ES-I3 (cell line): Measurements from ENCODE around the gene GRID1.

Experiments used
- H3K36me3 ChIP-seq: 2 replicates; pipeline ENCODE4 v1.6.1; 2013; ENCODE audit warnings: mild to moderate bottlenecking, low read length, control low read depth, moderate library complexity; ENCODE audit not compliant: insufficient read depth
- H3K4me1 ChIP-seq: 2 replicates; pipeline ENCODE4 v1.6.1; 2013; ENCODE audit warnings: mild to moderate bottlenecking, control low read depth, low read length; ENCODE audit not compliant: insufficient read depth
- H3K9ac ChIP-seq: 2 replicates; pipeline ENCODE4 v1.6.1; 2013; ENCODE audit warnings: low read depth, mild to moderate bottlenecking, low read length, moderate library complexity
- H3K9me3 ChIP-seq: 2 replicates; pipeline ENCODE4 v1.6.1; 2013; ENCODE audit warnings: mild to moderate bottlenecking, low read length, moderate library complexity; ENCODE audit not compliant: control insufficient read depth, insufficient read depth

Gene GRID1

DNA sequence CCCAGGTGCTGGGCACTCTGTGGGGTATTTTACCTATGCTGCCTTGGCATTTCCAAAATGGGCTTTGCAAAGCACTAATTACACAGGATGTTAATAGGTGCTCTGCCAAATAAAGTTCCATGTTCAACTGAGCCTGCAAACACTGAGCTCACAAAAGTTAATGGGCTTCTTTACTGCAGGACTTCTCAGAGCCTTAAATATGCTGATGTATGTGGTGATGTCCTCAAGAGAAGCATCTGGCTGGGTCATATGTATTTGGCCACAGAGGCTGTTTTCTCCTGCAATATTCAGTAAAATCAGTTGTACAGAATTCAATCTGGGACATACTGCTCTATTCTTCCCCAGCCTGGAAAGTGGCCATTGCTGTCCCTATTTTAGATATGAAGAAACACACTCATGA, 31.3 kb downstream of the GRID1 start:
- Histone ChIP-seq H3K9ac (no peak overlapping the region), H3K4me1 (no peaks in the 10 kb centered on the region; the same call in 1 of the 2 replicates), H3K36me3 (no peaks in the 10 kb centered on the region), H3K9me3 (no peaks in the 10 kb centered on the region)

GRCh38 chr10:86334488-86335085, 32.0 kb downstream of the GRID1 start:
- Histone ChIP-seq H3K4me1 (no peaks in the 10 kb centered on the region), H3K9me3 (no peaks in the 10 kb centered on the region), H3K36me3 (no peaks in the 10 kb centered on the region), H3K9ac (no peak overlapping the region)

GRCh38 chr10:86333826-86334487, 32.6 kb downstream of the GRID1 start:
- Histone ChIP-seq H3K9ac (no peak overlapping the region), H3K4me1 (no peaks in the 10 kb centered on the region), H3K9me3 (no peaks in the 10 kb centered on the region), H3K36me3 (no peaks in the 10 kb centered on the region)

DNA sequence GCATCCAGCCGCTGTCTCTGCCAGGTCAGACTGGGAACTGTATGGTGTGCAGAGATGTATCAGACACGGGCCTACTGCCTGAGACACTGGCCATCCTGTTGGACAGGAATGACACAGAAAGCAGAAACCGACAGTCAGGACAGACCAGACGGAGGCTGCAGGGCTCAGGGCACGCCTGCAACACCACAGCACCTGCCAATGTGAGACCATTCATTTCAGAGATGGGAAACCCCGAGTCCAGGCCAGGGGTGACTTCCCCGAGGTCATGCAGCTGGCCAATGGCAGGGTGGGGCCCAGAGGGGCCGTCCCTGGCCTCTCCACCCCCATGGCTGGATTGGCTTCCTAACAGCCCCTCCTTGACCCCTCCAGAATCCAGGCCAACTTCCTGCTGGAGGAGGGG, 34.7 kb downstream of the GRID1 start:
- Histone ChIP-seq H3K9me3 (no peaks in the 10 kb centered on the region), H3K36me3 (no peaks in the 10 kb centered on the region), H3K9ac (no peak overlapping the region), H3K4me1 (no peaks in the 10 kb centered on the region)

GRCh38 chr10:86330778-86331763, 35.5 kb downstream of the GRID1 start:
- no peaks in the 10 kb centered on the region for H3K4me1 ChIP-seq
- no peaks in the 10 kb centered on the region for H3K36me3 ChIP-seq
- H3K9ac ChIP-seq, result no peak overlapping the region
- no peaks in the 10 kb centered on the region for H3K9me3 ChIP-seq

DNA sequence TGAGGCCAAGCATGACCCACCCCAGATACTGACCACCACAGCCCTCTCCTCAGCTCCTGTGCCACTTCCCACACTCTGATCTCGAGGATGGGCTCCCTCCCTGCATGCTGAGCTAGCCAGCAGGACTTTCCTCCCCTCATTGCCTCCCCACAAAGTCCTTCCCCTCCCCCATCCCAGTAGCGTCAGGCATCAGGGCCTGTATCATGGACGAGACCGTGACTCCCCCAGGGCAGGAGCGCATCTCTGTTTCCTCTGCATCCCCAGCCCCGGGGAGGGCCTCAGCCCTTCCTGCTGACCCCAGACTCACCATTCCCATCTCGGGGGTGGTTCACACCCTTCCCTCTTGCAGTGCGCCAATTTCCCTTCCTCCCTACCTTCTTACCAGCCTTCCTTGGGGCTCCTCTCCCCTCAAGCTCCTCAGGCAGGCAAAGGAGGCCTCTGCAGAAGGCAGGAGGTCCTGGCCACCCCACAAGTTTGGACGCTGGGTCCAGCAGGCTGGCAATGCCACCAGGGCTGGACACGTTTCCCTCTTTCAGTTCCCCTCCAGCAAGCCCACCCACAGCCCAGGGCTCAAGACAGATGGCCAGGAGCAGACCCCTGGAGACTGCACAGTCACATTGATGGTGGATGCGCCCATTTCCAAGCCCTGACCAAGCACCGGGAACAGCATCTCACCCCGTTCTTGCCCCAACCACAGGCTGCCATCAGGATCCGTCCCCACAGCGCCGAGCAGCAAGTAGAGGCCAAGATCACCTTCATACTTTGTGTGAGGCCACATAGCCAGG, 36.5 kb downstream of the GRID1 start:
- H3K4me1 ChIP-seq, result no peaks in the 10 kb centered on the region
- no peaks in the 10 kb centered on the region for H3K9me3 ChIP-seq
- H3K9ac ChIP-seq, result no peak overlapping the region
- H3K36me3 ChIP-seq, result no peaks in the 10 kb centered on the region

DNA sequence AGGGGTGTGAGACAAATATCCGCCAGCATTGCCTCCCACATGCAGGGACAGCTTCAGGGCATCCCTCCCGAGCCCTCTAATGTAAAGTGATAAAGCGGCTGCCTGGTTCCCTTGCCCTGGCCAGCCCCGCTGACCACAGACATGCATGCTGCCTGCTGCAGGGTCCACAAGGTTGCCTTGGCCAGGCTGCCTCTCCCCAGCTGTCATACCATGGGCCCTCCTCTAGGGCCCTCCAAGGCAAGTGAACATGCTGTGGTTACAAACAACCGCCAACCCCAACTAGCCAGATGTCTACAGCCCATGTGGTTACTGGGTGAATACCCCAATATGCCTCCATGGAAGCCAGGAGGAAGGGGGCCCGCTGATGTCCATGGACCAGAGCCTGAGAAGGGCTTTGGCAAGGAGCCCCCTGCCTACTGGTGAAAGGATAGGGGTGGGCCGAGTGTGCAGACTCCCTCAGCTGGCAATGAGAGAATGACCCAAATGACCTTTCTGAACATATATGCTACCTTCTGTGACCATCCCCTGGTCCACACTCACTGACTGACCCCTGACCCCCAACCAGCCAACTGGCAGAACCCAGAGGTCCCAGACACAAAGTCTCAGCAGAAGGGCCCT, 37.4 kb downstream of the GRID1 start:
- Histone ChIP-seq H3K36me3 (no peaks in the 10 kb centered on the region), H3K9ac (no peak overlapping the region), H3K9me3 (no peaks in the 10 kb centered on the region), H3K4me1 (no peaks in the 10 kb centered on the region)

DNA sequence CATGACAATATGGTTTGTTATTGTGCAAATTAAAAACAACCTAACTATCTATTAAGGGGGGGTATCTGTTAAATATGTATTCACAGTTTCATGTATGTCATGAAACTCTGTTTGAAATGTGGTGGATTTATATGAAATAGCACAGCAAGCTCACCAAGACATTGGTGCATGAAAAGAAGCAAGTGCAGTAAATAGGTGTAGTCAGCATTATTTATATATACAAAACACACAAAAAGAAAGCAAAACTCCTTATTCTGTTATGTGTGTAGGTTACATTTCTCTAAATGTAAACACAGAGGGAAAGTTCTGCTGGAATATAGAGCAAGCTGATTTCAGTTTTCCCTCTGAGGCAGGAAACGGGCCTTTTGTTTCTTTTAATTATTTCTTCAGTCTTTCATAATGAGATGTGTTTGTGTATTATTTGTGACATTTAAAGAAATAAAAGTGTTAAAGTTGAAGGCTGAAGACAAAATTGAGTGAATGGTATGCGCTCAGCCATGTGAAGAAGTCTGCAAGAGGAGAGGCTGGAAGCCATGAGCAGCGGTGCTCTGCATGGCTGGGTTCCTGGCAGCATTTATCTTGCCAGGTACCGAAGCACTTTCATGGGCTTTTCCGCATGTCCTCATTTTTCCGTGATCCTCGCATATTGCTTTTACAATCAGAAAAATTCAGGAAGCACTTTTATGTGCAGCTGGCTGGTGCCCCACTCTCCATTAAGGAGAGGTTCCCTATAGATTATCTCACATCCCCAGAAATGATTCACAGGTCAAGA, 38.5 kb downstream of the GRID1 start:
- no peaks in the 10 kb centered on the region for H3K4me1 ChIP-seq
- H3K36me3 ChIP-seq, result no peaks in the 10 kb centered on the region
- H3K9me3 ChIP-seq, result no peaks in the 10 kb centered on the region
- no peak overlapping the region for H3K9ac ChIP-seq

GRCh38 chr10:86325158-86325557, 41.4 kb downstream of the GRID1 start:
- Histone ChIP-seq H3K36me3 (no peaks in the 10 kb centered on the region), H3K9me3 (no peaks in the 10 kb centered on the region), H3K4me1 (no peaks in the 10 kb centered on the region), H3K9ac (no peak overlapping the region)

DNA sequence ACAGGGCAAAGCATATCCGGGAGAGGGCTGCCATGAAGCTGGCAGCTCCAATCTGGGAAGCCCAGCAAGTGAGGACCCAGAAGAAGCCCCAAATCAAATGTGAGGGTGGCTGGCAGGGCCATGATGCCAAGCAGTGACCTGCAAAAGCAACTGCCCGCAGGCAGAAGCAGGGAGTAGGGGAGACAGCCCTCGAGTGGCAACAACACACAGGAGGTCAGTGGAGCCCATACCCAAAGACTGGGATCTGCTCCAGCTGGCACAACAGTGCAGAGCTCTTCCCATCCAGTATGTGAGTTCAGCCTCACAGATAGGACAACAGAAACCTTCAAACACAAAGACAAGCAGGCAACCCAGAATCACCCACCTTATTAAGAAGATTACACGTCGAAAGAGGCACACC, 45.0 kb downstream of the GRID1 start:
- Histone ChIP-seq H3K4me1 (no peaks in the 10 kb centered on the region), H3K36me3 (no peaks in the 10 kb centered on the region), H3K9ac (no peak overlapping the region), H3K9me3 (no peaks in the 10 kb centered on the region)

DNA sequence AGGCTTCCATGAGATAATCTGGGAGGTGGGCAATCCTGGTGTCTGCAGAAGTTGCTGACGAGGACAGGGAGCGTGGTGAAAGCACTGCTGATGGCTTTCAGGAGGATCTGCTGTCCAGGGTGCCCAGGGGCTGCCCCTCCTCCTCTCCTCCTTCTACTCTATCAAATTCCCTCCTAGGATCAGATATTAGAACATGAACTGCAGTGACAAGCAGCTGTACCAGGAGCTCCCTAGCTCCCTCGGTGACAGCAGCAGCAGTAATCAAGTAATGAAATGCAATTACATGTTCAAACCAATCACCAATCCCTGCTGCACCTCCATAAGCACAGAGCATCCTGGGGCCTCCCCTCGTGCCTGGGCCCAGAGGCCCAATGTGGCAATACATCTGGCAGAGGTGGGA, 46.9 kb downstream of the GRID1 start:
- no peaks in the 10 kb centered on the region for H3K4me1 ChIP-seq
- H3K9ac ChIP-seq, result no peak overlapping the region
- H3K36me3 ChIP-seq, result no peaks in the 10 kb centered on the region
- no peaks in the 10 kb centered on the region for H3K9me3 ChIP-seq

- Histone ChIP-seq H3K9me3 (no peaks in the 10 kb centered on the region), H3K9ac (no peak overlapping the region), H3K4me1 (no peaks in the 10 kb centered on the region), H3K36me3 (no peaks in the 10 kb centered on the region)
Measured at GRCh38 chr10:86317949-86318725, 48.5 kb downstream of the GRID1 start.

GRCh38 chr10:86316990-86317389, 49.6 kb downstream of the GRID1 start:
- Histone ChIP-seq H3K9ac (no peak overlapping the region), H3K36me3 (no peaks in the 10 kb centered on the region), H3K4me1 (no peaks in the 10 kb centered on the region), H3K9me3 (no peaks in the 10 kb centered on the region)
